HepG2 (cell line): ENCODE data around the gene ATP6V0E1. TPM values are rescaled to one million over a fixed set of nuclear protein-coding genes. Genes with fewer than 3 reads are reported as not detected.

ENCODE experiments used
- CBFB ChIP-seq: sonication (generic); formaldehyde crosslinking; IDR thresholded peaks from 2 replicates; pipeline ENCODE4 v1.4.0; 2020; ENCODE audit warnings: missing genetic modification reagents
- FOSL2 ChIP-seq: sonication (generic); formaldehyde crosslinking; IDR thresholded peaks from 2 replicates; pipeline ENCODE4 v1.4.0; 2020; ENCODE audit warnings: missing genetic modification reagents
- GATAD2A ChIP-seq: IDR thresholded peaks from 2 replicates; pipeline ENCODE4 v1.6.1; 2016
- MIER3 ChIP-seq: IDR thresholded peaks from 2 replicates; pipeline ENCODE4 v1.6.1; 2016; ENCODE audit warnings: missing compliant biosample characterization, borderline replicate concordance
- MTA1 ChIP-seq: sonication (generic); formaldehyde crosslinking; IDR thresholded peaks from 2 replicates; pipeline ENCODE4 v1.4.0; 2020; ENCODE audit warnings: missing genetic modification reagents, mild to moderate bottlenecking, borderline replicate concordance
- NONO ChIP-seq, 2 experiments: fragments of 450-650 bp in 1 of 2; sonication (generic) in 1 of 2; formaldehyde crosslinking in 1 of 2; IDR thresholded peaks in 1 of 2; conservative IDR thresholded peaks in 1 of 2; 2 replicates each; pipeline versions ENCODE4 v1.6.1 to v1.8.0; 2017 to 2022; ENCODE audit warnings: mild to moderate bottlenecking in 1 of 2, missing genetic modification reagents in 1 of 2, moderate library complexity in 1 of 2
- RFX1 ChIP-seq: fragments of 450-650 bp; IDR thresholded peaks from 2 replicates; pipeline ENCODE4 v1.6.1; 2017
- RXRB ChIP-seq: IDR thresholded peaks from 2 replicates; pipeline ENCODE4 v1.6.1; 2016; ENCODE audit warnings: borderline replicate concordance, missing genetic modification reagents, missing compliant biosample characterization
- SOX13 ChIP-seq, 3 experiments: fragments of 450-650 bp in 1 of 3; sonication (generic) in 1 of 3; formaldehyde crosslinking in 1 of 3; IDR thresholded peaks in 2 of 3; conservative IDR thresholded peaks in 1 of 3; 2 replicates each; pipeline versions ENCODE4 v1.5.0 to v1.6.1; 2016 to 2020; ENCODE audit warnings: antibody characterized with exemption in 1 of 3, mild to moderate bottlenecking in 1 of 3, missing compliant biosample characterization in 1 of 3, missing genetic modification reagents in 1 of 3, moderate library complexity in 1 of 3
- ZEB1 ChIP-seq: IDR thresholded peaks from 2 replicates; pipeline ENCODE4 v1.6.1; 2012; ENCODE audit warnings: mild to moderate bottlenecking, low read depth, inconsistent platforms; ENCODE audit not compliant: insufficient replicate concordance
- ZNF335 ChIP-seq: sonication (generic); formaldehyde crosslinking; IDR thresholded peaks from 2 replicates; pipeline ENCODE4 v1.4.0; 2020; ENCODE audit warnings: missing genetic modification reagents
- ZNF354B ChIP-seq: sonication (generic); formaldehyde crosslinking; IDR thresholded peaks from 2 replicates; pipeline ENCODE4 v1.8.0; 2022; ENCODE audit warnings: mild to moderate bottlenecking, missing genetic modification reagents
- ZNF431 ChIP-seq: sonication (generic); formaldehyde crosslinking; IDR thresholded peaks from 2 replicates; pipeline ENCODE4 v1.9.0; 2022; ENCODE audit warnings: missing genetic modification reagents, low read depth, mild to moderate bottlenecking, borderline replicate concordance
- polyA plus RNA-seq, 8 experiments: library from polyadenylated mRNA; depleted of rRNA in 3 of 8; stranded (reverse) in 7 of 8; unstranded in 1 of 8; fragments of >200 nt; fragmentation: Illumina TruSeq in 4 of 8; extraction: Trizol in 4 of 8; gene quantifications; 2 replicates each; pipeline versions ENCODE4 v1.2.1 to v1.2.3, GENCODE V29; 2011 to 2016; ENCODE audit warnings: low read depth in 4 of 8, missing spikeins in 1 of 8, mixed read lengths in 1 of 8; ENCODE audit not compliant: insufficient read depth in 1 of 8
- total RNA-seq, 5 experiments: library from RNA; depleted of rRNA; stranded (reverse); fragments of >200 nt; fragmentation: Illumina TruSeq; extraction: Trizol; gene quantifications; 2 replicates each; pipeline ENCODE4 v1.2.3, GENCODE V29; 2016; ENCODE audit warnings: low read depth in 1 of 5
- TF ChIP-seq, protein P1 (sequence below): sonication (generic); formaldehyde crosslinking; IDR thresholded peaks from 2 replicates; pipeline ENCODE4 v1.4.0; 2020; ENCODE audit warnings: mild to moderate bottlenecking, missing genetic modification reagents
- TF ChIP-seq, protein P2 (sequence below): IDR thresholded peaks from 2 replicates; pipeline ENCODE4 v1.4.0; 2020; ENCODE audit warnings: mild to moderate bottlenecking, missing genetic modification reagents
- TF ChIP-seq, protein P3 (sequence below): IDR thresholded peaks from 2 replicates; pipeline ENCODE4 v1.6.1; 2016; ENCODE audit warnings: low read depth, control low read depth
- TF ChIP-seq, protein P4 (sequence below): sonication (generic); formaldehyde crosslinking; IDR thresholded peaks from 2 replicates; pipeline ENCODE4 v1.8.0; 2022; ENCODE audit warnings: missing genetic modification reagents, mild to moderate bottlenecking, moderate library complexity, borderline replicate concordance

The ATP6V0E1 gene
- total and polyA plus RNA-seq, 2 of the 13 experiments (the other 11 are each of a cell fraction or from before 2014, with no cell fraction given): 143 to 215 TPM

DNA sequence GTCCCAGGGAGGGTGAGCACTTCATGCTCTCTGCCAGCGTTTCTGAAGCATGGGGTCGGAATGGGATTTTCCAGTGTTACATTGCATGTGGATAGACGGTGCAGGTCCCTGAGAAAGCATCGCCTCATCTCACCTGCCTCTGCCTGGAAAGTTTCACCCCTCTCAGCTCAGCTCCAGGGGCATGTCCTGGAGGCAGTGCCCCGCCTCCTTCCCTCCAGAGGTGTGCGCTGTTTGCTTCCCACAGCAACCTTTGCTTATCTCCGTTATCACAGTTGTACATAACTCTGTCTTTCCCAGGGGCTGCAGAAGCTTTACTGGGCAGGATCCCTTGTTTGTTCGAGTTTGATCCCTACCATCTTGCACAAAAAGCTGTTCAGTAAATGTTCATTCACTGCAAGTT, 61.9 kb downstream of the ATP6V0E1 start (continued):
- peak; percentile 32; the same call in 1 of the 2 replicates for TF ChIP-seq FOSL2 (CRISPR knock-in tag)
- TF ChIP-seq, protein P1, sequence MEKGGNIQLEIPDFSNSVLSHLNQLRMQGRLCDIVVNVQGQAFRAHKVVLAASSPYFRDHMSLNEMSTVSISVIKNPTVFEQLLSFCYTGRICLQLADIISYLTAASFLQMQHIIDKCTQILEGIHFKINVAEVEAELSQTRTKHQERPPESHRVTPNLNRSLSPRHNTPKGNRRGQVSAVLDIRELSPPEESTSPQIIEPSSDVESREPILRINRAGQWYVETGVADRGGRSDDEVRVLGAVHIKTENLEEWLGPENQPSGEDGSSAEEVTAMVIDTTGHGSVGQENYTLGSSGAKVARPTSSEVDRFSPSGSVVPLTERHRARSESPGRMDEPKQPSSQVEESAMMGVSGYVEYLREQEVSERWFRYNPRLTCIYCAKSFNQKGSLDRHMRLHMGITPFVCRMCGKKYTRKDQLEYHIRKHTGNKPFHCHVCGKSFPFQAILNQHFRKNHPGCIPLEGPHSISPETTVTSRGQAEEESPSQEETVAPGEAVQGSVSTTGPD: peak; percentile 76; the same call in 1 of the 2 replicates
- TF ChIP-seq ZNF335: no peak
- peak; percentile 18; the same call in 1 of the 2 replicates for TF ChIP-seq RXRB (CRISPR knock-in tag)
- TF ChIP-seq, protein P2, sequence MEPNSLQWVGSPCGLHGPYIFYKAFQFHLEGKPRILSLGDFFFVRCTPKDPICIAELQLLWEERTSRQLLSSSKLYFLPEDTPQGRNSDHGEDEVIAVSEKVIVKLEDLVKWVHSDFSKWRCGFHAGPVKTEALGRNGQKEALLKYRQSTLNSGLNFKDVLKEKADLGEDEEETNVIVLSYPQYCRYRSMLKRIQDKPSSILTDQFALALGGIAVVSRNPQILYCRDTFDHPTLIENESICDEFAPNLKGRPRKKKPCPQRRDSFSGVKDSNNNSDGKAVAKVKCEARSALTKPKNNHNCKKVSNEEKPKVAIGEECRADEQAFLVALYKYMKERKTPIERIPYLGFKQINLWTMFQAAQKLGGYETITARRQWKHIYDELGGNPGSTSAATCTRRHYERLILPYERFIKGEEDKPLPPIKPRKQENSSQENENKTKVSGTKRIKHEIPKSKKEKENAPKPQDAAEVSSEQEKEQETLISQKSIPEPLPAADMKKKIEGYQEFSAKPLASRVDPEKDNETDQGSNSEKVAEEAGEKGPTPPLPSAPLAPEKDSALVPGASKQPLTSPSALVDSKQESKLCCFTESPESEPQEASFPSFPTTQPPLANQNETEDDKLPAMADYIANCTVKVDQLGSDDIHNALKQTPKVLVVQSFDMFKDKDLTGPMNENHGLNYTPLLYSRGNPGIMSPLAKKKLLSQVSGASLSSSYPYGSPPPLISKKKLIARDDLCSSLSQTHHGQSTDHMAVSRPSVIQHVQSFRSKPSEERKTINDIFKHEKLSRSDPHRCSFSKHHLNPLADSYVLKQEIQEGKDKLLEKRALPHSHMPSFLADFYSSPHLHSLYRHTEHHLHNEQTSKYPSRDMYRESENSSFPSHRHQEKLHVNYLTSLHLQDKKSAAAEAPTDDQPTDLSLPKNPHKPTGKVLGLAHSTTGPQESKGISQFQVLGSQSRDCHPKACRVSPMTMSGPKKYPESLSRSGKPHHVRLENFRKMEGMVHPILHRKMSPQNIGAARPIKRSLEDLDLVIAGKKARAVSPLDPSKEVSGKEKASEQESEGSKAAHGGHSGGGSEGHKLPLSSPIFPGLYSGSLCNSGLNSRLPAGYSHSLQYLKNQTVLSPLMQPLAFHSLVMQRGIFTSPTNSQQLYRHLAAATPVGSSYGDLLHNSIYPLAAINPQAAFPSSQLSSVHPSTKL (CRISPR knock-in tag): peak; percentile 35; the same call in 1 of the 2 replicates
- TF ChIP-seq CBFB (CRISPR knock-in tag): 0 out of 2 replicates have a peak, but pooled peaks have one; percentile 50
- 0 out of 2 replicates have a peak, but pooled peaks have one; percentile 41 for TF ChIP-seq MTA1 (CRISPR knock-in tag)
- TF ChIP-seq, protein P3, sequence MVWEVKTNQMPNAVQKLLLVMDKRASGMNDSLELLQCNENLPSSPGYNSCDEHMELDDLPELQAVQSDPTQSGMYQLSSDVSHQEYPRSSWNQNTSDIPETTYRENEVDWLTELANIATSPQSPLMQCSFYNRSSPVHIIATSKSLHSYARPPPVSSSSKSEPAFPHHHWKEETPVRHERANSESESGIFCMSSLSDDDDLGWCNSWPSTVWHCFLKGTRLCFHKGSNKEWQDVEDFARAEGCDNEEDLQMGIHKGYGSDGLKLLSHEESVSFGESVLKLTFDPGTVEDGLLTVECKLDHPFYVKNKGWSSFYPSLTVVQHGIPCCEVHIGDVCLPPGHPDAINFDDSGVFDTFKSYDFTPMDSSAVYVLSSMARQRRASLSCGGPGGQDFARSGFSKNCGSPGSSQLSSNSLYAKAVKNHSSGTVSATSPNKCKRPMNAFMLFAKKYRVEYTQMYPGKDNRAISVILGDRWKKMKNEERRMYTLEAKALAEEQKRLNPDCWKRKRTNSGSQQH: no peak
- peak; percentile 45 for TF ChIP-seq ZEB1
- TF ChIP-seq, protein P4, sequence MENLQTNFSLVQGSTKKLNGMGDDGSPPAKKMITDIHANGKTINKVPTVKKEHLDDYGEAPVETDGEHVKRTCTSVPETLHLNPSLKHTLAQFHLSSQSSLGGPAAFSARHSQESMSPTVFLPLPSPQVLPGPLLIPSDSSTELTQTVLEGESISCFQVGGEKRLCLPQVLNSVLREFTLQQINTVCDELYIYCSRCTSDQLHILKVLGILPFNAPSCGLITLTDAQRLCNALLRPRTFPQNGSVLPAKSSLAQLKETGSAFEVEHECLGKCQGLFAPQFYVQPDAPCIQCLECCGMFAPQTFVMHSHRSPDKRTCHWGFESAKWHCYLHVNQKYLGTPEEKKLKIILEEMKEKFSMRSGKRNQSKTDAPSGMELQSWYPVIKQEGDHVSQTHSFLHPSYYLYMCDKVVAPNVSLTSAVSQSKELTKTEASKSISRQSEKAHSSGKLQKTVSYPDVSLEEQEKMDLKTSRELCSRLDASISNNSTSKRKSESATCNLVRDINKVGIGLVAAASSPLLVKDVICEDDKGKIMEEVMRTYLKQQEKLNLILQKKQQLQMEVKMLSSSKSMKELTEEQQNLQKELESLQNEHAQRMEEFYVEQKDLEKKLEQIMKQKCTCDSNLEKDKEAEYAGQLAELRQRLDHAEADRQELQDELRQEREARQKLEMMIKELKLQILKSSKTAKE (CRISPR knock-in tag): no peak
- TF ChIP-seq NONO (IDR thresholded peaks at IDR 0.05): no peak
- 0 out of 2 replicates have a peak, but pooled peaks have one; percentile 38 for TF ChIP-seq NONO (CRISPR knock-in tag; conservative IDR thresholded peaks at IDR 0.05)
- no peak for TF ChIP-seq MIER3 (CRISPR knock-in tag)
- TF ChIP-seq SOX13 (IDR thresholded peaks at IDR 0.05): no peak
- TF ChIP-seq SOX13 (CRISPR knock-in tag; conservative IDR thresholded peaks at IDR 0.05 in 1 of 2, IDR thresholded peaks at IDR 0.05 in 1 of 2): peak in 1 of 2 experiments; percentile 33; a peak in 1 of 4 replicates
- TF ChIP-seq RFX1: no peak
- 0 out of 2 replicates have a peak, but pooled peaks have one; percentile 27 for TF ChIP-seq GATAD2A (CRISPR knock-in tag)
- no peak for TF ChIP-seq ZNF431 (CRISPR knock-in tag)
- TF ChIP-seq ZNF354B (CRISPR knock-in tag): no peak
- TF ChIP-seq, all 625 proteins: peak for 45
